Smooth muscle cell (in vitro differentiated cells): Measurements from ENCODE around the gene KPNA2. TPM values are rescaled to one million over a fixed set of nuclear protein-coding genes. Genes with fewer than 3 reads are reported as not detected.

Experiments
- DNase-seq: peaks from one replicate; lab custom pipeline; 2025; ENCODE audit not compliant: unreplicated experiment; lab: John Stamatoyannopoulos, UW
- H2AFZ ChIP-seq: fragments of 200-600 bp; sonication (generic); 2 replicates; pipeline ENCODE4 v1.6.0; 2016; ENCODE audit warnings: antibody characterized with exemption, low read depth, mild to moderate bottlenecking
- H3F3A ChIP-seq: fragments of 200-600 bp; sonication (generic); 2 replicates; pipeline ENCODE4 v1.6.0; 2017; ENCODE audit warnings: antibody characterized with exemption, low read depth
- H3K27ac ChIP-seq: fragments of 200-600 bp; sonication (generic); 2 replicates; pipeline ENCODE4 v1.5.1; 2016; ENCODE audit warnings: low read depth, mild to moderate bottlenecking
- H3K27me3 ChIP-seq: fragments of 200-600 bp; sonication (generic); 2 replicates; pipeline ENCODE4 v1.6.1; 2016; ENCODE audit warnings: low read depth, mild to moderate bottlenecking
- H3K36me3 ChIP-seq: fragments of 200-600 bp; sonication (generic); 2 replicates; pipeline ENCODE4 v1.5.1; 2016; ENCODE audit warnings: low read depth
- H3K4me1 ChIP-seq: fragments of 200-600 bp; sonication (generic); 2 replicates; pipeline ENCODE4 v1.5.1; 2016; ENCODE audit warnings: low read depth
- H3K4me2 ChIP-seq: fragments of 200-600 bp; sonication (generic); 2 replicates; pipeline ENCODE4 v1.6.0; 2016; ENCODE audit warnings: mild to moderate bottlenecking
- H3K4me3 ChIP-seq: fragments of 200-600 bp; sonication (generic); 2 replicates; pipeline ENCODE4 v1.5.1; 2016; ENCODE audit warnings: mild to moderate bottlenecking
- H3K79me2 ChIP-seq: fragments of 200-600 bp; sonication (generic); 2 replicates; pipeline ENCODE4 v1.6.0; 2016; ENCODE audit warnings: low read depth, mild to moderate bottlenecking
- H3K9ac ChIP-seq: fragments of 200-600 bp; sonication (generic); 2 replicates; pipeline ENCODE4 v1.6.0; 2016; ENCODE audit warnings: low read depth
- H3K9me3 ChIP-seq: fragments of 200-600 bp; sonication (generic); replicated peaks from 2 replicates; pipeline ENCODE4 v1.5.1; 2016; ENCODE audit warnings: low read depth
- H4K20me1 ChIP-seq: fragments of 200-600 bp; sonication (generic); 2 replicates; pipeline ENCODE4 v1.6.0; 2016; ENCODE audit warnings: low read depth
- CTCF ChIP-seq: fragments of 200-600 bp; sonication (generic); IDR thresholded peaks from 2 replicates; pipeline ENCODE4 v1.5.1; 2017; ENCODE audit warnings: borderline replicate concordance, mild to moderate bottlenecking, antibody characterized with exemption; ENCODE audit not compliant: insufficient read depth, poor library complexity, severe bottlenecking
- WGBS: methylation state at CpG from one replicate; pipeline ENCODE4 v1.1.7; 2016; ENCODE audit warnings: low lambda C conversion rate; 5-methylcytosine and 5-hydroxymethylcytosine counted together
- polyA plus RNA-seq: library from polyadenylated mRNA; unstranded; fragments of >200 nt; fragmentation: Nextera tagmentation; extraction: Ambion mirVana; gene quantifications from 2 replicates; pipeline ENCODE4 v1.2.1, GENCODE V29; 2016
- total RNA-seq: library from RNA; depleted of rRNA; stranded (reverse); fragments of >200 nt; gene quantifications from 2 replicates; pipeline ENCODE4 v1.2.3, GENCODE V29; 2014

KPNA2 gene
- total and polyA plus RNA-seq, 2 experiments from 2014 or later: 84.6 to 135 TPM

DNA sequence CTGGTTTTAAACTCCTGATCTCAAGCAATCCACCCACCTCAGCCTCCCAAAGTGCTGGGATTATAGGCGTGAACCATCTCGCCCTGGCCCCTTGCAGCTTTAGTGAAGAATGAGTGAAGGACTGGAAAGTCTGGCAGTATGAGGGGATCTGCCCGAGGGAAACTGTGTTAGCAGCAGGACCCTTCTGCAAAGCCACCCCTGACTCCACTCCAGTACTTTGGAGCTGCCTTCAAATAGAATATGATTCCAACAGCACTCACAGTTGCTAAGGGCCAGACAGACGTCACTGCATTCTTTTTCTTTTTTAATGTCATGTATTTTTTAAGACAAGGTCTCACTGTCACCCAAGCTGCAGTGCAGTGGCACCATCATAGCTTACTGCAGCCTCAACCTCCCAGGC is 52.3 kb downstream of the KPNA2 start:
- no peaks in the 10 kb centered on the region for H3K27me3 ChIP-seq
- peak overlapping the region; percentile 73 for H3K27ac ChIP-seq
- peaks cover 15% of the 10 kb centered on the region for H3F3A ChIP-seq
- H3K36me3 ChIP-seq: no peaks in the 10 kb centered on the region
- H2AFZ ChIP-seq: no peak overlapping the region
- WGBS: 49% methylated on average over 4 of the region's 4 CpGs
- H3K79me2 ChIP-seq: no peaks in the 10 kb centered on the region
- no peak for TF ChIP-seq CTCF
- peaks cover 6% of the 10 kb centered on the region for H3K4me1 ChIP-seq
- no peak overlapping the region for H3K9ac ChIP-seq
- H3K4me2 ChIP-seq: peak overlapping the region; percentile 31
- no peaks in the 10 kb centered on the region for H3K9me3 ChIP-seq
- no peak overlapping the region for H3K4me3 ChIP-seq
- no peaks in the 10 kb centered on the region for H4K20me1 ChIP-seq
- no peak for DNase-seq

DNA sequence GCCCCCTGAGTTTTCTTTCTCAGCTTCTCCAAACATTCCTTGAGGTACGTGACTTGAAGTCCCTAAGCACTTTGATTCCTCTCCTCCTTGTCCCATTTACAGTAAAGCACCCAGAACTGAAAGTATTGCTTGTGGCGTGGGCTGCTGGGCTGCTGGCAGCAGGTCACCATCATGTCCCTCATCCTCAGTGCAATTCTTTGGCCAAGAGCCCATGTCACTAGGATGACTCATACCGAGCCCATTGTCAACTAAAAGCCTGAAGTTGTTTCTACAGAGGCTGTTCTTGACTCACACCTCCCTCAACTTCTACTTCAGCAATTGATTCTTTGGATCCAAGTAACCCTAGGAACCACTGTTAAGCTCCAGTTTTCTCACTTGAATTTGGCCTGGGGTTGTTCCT is 54.3 kb downstream of the KPNA2 start:
- Histone ChIP-seq H2AFZ (no peak overlapping the region), H3K4me1 (peaks cover 6% of the 10 kb centered on the region), H3K27me3 (no peaks in the 10 kb centered on the region), H3K9me3 (no peaks in the 10 kb centered on the region), H3K9ac (no peak overlapping the region), H3K4me2 (no peak overlapping the region), H3K36me3 (no peaks in the 10 kb centered on the region), H3K27ac (no peak overlapping the region), H3K79me2 (no peaks in the 10 kb centered on the region), H3K4me3 (no peak overlapping the region), H3F3A (peaks cover 15% of the 10 kb centered on the region), H4K20me1 (no peaks in the 10 kb centered on the region)
- no peak for DNase-seq
- TF ChIP-seq CTCF: no peak
- whole genome bisulfite sequencing: 40% methylated on average over 3 of the region's 3 CpGs

DNA sequence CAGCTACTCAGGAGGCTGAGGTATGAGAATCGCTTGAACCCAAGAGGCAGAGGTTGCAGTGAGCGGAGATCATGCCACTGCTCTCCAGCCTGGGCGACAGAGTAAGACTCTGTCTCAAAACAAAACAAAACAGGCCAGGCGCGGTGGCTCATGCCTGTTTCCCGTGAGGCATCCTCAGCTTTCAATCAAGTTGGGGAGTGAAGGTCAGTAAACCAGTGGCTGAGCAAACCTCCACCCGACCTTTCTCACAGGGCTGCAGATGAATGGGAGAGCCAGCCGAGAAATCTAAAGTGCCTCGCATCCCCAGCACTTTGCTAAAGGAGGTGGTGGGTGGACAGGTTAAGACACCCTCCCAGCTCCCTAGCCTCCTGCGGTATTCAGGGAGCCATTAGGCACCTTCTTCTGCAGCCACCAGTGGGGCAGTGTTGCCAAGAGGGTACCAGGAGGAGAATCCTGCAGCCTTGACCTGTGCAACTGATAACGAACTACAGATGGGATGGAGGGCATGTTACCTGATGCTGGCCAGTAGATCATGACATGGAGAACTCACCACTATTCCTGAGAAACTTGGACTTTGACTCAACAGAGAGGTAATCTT is 59.0 kb downstream of the KPNA2 start:
- 88% methylated on average over 11 of the region's 11 CpGs for WGBS
- Histone ChIP-seq H3F3A (no peaks in the 10 kb centered on the region), H3K9ac (no peak overlapping the region), H3K4me2 (no peak overlapping the region), H3K27me3 (no peaks in the 10 kb centered on the region), H2AFZ (no peak overlapping the region), H4K20me1 (no peaks in the 10 kb centered on the region), H3K36me3 (no peaks in the 10 kb centered on the region), H3K4me1 (no peaks in the 10 kb centered on the region), H3K27ac (no peak overlapping the region), H3K4me3 (no peak overlapping the region), H3K9me3 (no peaks in the 10 kb centered on the region), H3K79me2 (no peaks in the 10 kb centered on the region)
- no peak for DNase-seq
- no peak for TF ChIP-seq CTCF

GRCh38 chr17:68095205-68095811 is 59.8 kb downstream of the KPNA2 start:
- H3K4me3 ChIP-seq: no peak overlapping the region
- no peak for DNase-seq
- H3K27ac ChIP-seq: no peak overlapping the region
- H3K4me1 ChIP-seq: no peaks in the 10 kb centered on the region
- TF ChIP-seq CTCF: no peak
- WGBS: 97% methylated on average over 10 of the region's 10 CpGs
- H3K4me2 ChIP-seq: no peak overlapping the region
- H3K9me3 ChIP-seq: no peaks in the 10 kb centered on the region
- H3K9ac ChIP-seq: no peak overlapping the region
- H3K27me3 ChIP-seq: no peaks in the 10 kb centered on the region
- no peaks in the 10 kb centered on the region for H3F3A ChIP-seq
- H2AFZ ChIP-seq: no peak overlapping the region
- H3K36me3 ChIP-seq: no peaks in the 10 kb centered on the region
- no peaks in the 10 kb centered on the region for H4K20me1 ChIP-seq
- no peaks in the 10 kb centered on the region for H3K79me2 ChIP-seq
